Measurements from ENCODE around the gene MACROD1. TPM values are rescaled to one million over a fixed set of nuclear protein-coding genes. Genes with fewer than 3 reads are reported as not detected.
"Not testable (repeated sequence)": the region's sequence is repeated elsewhere in the genome, so short reads cannot be mapped to it uniquely, and the experiment has no call there.

The MACROD1 gene
- total RNA-seq, 4 donors from 2014 or later: 29.2 to 64.6 (median 46.2) TPM

DNA sequence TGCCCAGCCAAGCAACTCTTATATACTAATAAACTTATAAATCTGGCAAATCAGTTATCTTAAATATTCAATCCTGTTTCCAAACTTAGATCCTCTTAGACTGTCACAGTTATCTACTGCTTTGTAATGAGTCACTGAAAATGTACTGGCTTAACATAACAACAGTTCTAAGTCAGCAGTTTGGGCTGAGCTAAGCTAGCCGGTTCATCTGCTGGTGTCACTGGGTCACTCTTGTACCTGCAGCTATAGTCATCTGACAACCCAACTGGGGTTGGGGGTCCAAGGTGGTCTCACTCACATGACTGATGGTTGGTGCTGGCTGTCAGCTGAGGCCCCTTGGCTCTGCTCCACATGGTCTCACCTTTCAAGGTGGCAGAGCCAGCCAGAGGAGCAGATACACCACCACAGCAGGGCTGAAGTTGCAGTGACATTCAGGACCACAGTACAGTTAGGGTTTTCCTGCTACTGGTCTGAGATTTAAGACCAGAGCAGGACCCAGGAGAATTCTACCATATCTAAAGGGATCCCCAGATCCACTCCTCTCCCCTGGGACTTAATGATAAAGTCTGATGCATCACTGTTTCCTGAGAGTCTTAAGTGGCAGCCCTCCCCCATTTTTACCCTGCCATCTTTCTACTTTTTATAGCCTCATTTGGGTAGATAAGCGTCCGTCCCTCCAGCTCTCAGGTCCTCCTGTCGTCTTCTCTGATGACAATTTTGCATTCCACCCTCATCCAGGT, 7.9 kb upstream of the MACROD1 start:
- H3K27me3 ChIP-seq: no peaks in the 10 kb centered on the region
- H3K27ac ChIP-seq: no peak overlapping the region
- WGBS: 95% methylated on average over 4 of the region's 4 CpGs
- no peak for DNase-seq (ENCODE audit: low spot score in 2 of 2)
- H3K9me3 ChIP-seq: no peaks in the 10 kb centered on the region
- no peak overlapping the region for H3K4me3 ChIP-seq
- no peaks in the 10 kb centered on the region for H3K36me3 ChIP-seq
- H3K4me1 ChIP-seq: no peaks in the 10 kb centered on the region
- TF ChIP-seq POLR2A (IDR thresholded peaks at IDR 0.05) (no peak), POLR2AphosphoS5 (IDR thresholded peaks at IDR 0.05) (no peak), EP300 (IDR thresholded peaks at IDR 0.05) (no peak)
- TF ChIP-seq, protein P1, sequence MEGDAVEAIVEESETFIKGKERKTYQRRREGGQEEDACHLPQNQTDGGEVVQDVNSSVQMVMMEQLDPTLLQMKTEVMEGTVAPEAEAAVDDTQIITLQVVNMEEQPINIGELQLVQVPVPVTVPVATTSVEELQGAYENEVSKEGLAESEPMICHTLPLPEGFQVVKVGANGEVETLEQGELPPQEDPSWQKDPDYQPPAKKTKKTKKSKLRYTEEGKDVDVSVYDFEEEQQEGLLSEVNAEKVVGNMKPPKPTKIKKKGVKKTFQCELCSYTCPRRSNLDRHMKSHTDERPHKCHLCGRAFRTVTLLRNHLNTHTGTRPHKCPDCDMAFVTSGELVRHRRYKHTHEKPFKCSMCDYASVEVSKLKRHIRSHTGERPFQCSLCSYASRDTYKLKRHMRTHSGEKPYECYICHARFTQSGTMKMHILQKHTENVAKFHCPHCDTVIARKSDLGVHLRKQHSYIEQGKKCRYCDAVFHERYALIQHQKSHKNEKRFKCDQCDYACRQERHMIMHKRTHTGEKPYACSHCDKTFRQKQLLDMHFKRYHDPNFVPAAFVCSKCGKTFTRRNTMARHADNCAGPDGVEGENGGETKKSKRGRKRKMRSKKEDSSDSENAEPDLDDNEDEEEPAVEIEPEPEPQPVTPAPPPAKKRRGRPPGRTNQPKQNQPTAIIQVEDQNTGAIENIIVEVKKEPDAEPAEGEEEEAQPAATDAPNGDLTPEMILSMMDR (IDR thresholded peaks at IDR 0.05): no peak

DNA sequence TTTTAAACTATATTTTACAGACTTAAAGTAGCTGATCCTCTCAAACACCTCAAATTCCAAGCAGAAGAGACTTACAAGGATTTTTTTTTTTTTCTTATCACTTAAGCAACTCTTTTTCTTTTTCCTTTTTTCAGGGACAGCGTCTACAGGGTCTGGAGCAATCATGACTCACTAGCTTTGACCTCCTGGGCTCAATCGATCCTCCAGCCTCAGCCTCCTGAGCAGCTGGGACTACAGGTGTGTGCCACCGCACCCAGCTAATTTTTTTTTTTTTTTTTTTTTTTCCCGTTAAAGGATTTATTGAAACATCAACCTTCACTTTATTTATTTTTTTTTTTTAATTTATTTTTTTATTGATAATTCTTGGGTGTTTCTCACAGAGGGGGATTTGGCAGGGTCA, 4.5 kb upstream of the MACROD1 start:
- Histone ChIP-seq H3K4me1 (peaks cover 16% of the 10 kb centered on the region), H3K4me3 (no peak overlapping the region), H3K9me3 (no peaks in the 10 kb centered on the region), H3K27ac (no peak overlapping the region), H3K27me3 (no peaks in the 10 kb centered on the region), H3K36me3 (no peaks in the 10 kb centered on the region)
- DNase-seq (ENCODE audit: low spot score in 2 of 2): no peak
- TF ChIP-seq, protein P1 (IDR thresholded peaks at IDR 0.05): no peak
- TF ChIP-seq EP300 (IDR thresholded peaks at IDR 0.05): no peak
- TF ChIP-seq POLR2AphosphoS5 (IDR thresholded peaks at IDR 0.05): no peak
- 92% methylated on average over 4 of the region's 4 CpGs for WGBS

- WGBS: no CpG with 5 or more reads among the region's 32 CpGs
- no peak for DNase-seq (ENCODE audit: low spot score in 2 of 2)
- H3K27ac ChIP-seq: peak overlapping the region; percentile 94
Observed at GRCh38 chr11:64165481-64165841, 452 bp downstream of the MACROD1 start.

GRCh38 chr11:64164392-64165312, 1.3 kb downstream of the MACROD1 start:
- H3K27me3 ChIP-seq: no peaks in the 10 kb centered on the region
- H3K9me3 ChIP-seq: no peaks in the 10 kb centered on the region
- peaks cover 30% of the 10 kb centered on the region for H3K4me1 ChIP-seq
- H3K4me3 ChIP-seq: peak overlapping the region; percentile 90
- WGBS: 38% methylated on average over 17 of the region's 20 CpGs
- DNase-seq (ENCODE audit: low spot score in 2 of 2): no peak
- TF ChIP-seq POLR2A (IDR thresholded peaks at IDR 0.05): no peak
- H3K36me3 ChIP-seq: no peaks in the 10 kb centered on the region
- H3K27ac ChIP-seq: peak overlapping the region; percentile 94

More at GRCh38 chr11:64165481-64165841, 452 bp downstream of the MACROD1 start:
- Histone ChIP-seq H3K36me3 (no peaks in the 10 kb centered on the region), H3K4me3 (peak overlapping the region; percentile 90), H3K9me3 (no peaks in the 10 kb centered on the region), H3K27me3 (no peaks in the 10 kb centered on the region), H3K4me1 (peaks cover 30% of the 10 kb centered on the region)
- TF ChIP-seq POLR2A (IDR thresholded peaks at IDR 0.05) (no peak), EP300 (IDR thresholded peaks at IDR 0.05) (no peak), POLR2AphosphoS5 (IDR thresholded peaks at IDR 0.05) (no peak)
- TF ChIP-seq, protein P1 (IDR thresholded peaks at IDR 0.05): no peak

- Histone ChIP-seq H3K4me3 (no peak overlapping the region), H3K27me3 (no peaks in the 10 kb centered on the region), H3K9me3 (no peaks in the 10 kb centered on the region), H3K36me3 (no peaks in the 10 kb centered on the region), H3K4me1 (peaks cover 30% of the 10 kb centered on the region), H3K27ac (no peak overlapping the region)
- TF ChIP-seq EP300 (IDR thresholded peaks at IDR 0.05) (no peak), POLR2AphosphoS5 (IDR thresholded peaks at IDR 0.05) (no peak), POLR2A (IDR thresholded peaks at IDR 0.05) (no peak)
- TF ChIP-seq, protein P1 (IDR thresholded peaks at IDR 0.05): no peak
- WGBS: 100% methylated on average over 3 of the region's 5 CpGs
- DNase-seq (ENCODE audit: low spot score in 2 of 2): no peak
Observed at GRCh38 chr11:64163951-64164350, 2.0 kb downstream of the MACROD1 start.

DNA sequence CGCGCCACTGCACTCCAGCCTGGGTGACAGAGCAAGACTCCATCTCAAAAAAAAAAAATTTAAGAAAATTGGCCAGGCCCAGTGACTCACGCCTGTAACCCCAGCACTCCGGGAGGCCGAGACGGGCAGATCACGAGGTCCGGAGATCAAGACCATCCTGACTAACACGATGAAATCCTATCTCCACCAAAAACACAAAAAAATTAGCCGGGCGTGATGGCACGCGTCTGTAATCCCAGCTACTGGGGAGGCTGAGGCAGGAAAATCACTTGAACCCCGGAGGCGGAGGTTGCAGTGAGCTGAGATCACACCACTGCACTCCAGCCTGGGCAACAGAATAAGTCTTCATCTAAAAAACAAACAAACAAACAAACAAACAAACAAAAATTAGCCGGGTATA, 3.1 kb downstream of the MACROD1 start:
- not testable (repeated sequence) for DNase-seq (ENCODE audit: low spot score in 2 of 2); H3K36me3 ChIP-seq; H3K27me3 ChIP-seq; H3K27ac ChIP-seq; H3K9me3 ChIP-seq; H3K4me3 ChIP-seq
- WGBS: 94% methylated on average over 16 of the region's 16 CpGs
- peaks cover 30% of the 10 kb centered on the region for H3K4me1 ChIP-seq

Measured in suprapubic skin (tissue), 4 donors.